ENCODE data around the gene ASCC1.

- TF ChIP-seq, protein P1, sequence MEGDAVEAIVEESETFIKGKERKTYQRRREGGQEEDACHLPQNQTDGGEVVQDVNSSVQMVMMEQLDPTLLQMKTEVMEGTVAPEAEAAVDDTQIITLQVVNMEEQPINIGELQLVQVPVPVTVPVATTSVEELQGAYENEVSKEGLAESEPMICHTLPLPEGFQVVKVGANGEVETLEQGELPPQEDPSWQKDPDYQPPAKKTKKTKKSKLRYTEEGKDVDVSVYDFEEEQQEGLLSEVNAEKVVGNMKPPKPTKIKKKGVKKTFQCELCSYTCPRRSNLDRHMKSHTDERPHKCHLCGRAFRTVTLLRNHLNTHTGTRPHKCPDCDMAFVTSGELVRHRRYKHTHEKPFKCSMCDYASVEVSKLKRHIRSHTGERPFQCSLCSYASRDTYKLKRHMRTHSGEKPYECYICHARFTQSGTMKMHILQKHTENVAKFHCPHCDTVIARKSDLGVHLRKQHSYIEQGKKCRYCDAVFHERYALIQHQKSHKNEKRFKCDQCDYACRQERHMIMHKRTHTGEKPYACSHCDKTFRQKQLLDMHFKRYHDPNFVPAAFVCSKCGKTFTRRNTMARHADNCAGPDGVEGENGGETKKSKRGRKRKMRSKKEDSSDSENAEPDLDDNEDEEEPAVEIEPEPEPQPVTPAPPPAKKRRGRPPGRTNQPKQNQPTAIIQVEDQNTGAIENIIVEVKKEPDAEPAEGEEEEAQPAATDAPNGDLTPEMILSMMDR (conservative IDR thresholded peaks at IDR 0.05; ENCODE audit: low read depth, low read length), result no peak
- TF ChIP-seq POLR2A (IDR thresholded peaks at IDR 0.05; ENCODE audit: low read depth, low read length), result no peak
Measured at GRCh38 chr10:72105098-72105475, 111.0 kb downstream of the ASCC1 start.

All from IMR-90 (cell line).